GM19438 (cell line): ENCODE results near the gene TUBB2B.
"Not testable (repeated sequence)": the region's sequence is repeated elsewhere in the genome, so short reads cannot be mapped to it uniquely, and the experiment has no call there.

Experiments
- ATAC-seq: cut with Tn5 transposase; IDR thresholded peaks from one replicate; pipeline ENCODE4 v1.9.1; 2021; ENCODE audit warnings: low read depth; ENCODE audit not compliant: unreplicated experiment

TUBB2B gene

GRCh38 chr6:3193102-3193849 is 34.2 kb downstream of the TUBB2B start:
- no peak for ATAC-seq

GRCh38 chr6:3190779-3191178 is 36.7 kb downstream of the TUBB2B start:
- no peak for ATAC-seq

DNA sequence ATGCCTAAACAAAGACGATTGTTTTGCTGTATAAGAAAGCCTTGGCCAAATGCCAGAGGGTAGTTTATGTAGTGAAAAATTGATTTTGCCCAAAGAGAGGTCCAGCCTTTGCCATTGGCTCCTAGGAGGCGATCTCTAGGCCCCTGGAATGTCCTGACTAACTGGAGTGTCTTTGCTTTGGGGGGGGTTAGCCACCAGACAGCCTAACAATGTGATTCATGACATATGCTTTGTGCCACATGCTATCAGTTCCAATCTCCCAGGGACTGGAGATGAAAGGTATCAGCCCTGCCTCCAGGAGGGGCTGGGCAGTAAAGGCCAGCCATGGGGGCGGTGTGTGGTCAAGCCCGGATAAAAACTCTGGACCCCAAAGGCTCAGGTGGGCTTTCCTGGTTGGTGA is 37.4 kb downstream of the TUBB2B start:
- no peak for ATAC-seq

- not testable (repeated sequence) for ATAC-seq
Measured at GRCh38 chr6:3189192-3189591, 38.3 kb downstream of the TUBB2B start.

- ATAC-seq: no peak
Measured at GRCh38 chr6:3188262-3188661, 39.2 kb downstream of the TUBB2B start.

DNA sequence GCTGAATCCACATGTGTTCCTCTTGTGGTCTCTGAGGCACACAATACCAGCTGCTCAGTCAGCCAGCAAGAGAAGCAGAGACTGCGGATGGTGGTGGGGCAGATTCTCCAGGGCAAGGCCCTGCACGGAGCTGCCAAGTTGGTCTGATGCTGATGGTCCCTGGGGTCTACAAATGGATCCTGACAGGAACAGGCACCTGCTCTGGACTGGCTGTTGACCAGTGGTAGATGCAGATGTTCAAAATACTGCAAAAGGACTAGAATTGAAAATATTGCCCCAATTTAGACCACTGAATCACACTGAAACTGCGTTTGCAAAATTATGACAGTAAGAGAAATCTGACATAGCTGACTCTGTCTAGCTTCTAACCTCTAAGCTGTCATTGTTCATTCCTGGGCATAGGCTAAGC is 40.5 kb downstream of the TUBB2B start:
- no peak for ATAC-seq

DNA sequence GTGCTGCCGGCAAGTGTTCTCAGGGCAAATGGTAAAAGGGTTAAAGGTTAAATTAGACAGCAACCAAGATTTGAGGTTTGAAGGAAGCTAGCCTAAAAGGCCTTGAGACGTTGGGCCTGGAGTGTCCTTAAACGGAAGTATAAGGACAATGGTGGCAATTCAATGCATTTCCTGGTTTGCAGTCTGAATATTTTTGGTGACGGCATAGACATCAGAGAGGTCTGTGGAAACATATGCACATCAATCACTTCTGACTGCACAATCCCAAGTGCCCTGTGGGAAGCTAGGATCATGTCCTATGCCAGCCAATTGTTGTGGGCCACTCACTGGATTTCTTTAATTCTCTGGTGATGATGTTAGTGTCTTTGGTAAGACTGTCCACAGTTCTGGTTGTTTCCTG is 44.4 kb downstream of the TUBB2B start:
- no peak for ATAC-seq

GRCh38 chr6:3181105-3181504 is 46.3 kb downstream of the TUBB2B start:
- no peak for ATAC-seq

GRCh38 chr6:3179945-3180344 is 47.5 kb downstream of the TUBB2B start:
- ATAC-seq: not testable (repeated sequence)

DNA sequence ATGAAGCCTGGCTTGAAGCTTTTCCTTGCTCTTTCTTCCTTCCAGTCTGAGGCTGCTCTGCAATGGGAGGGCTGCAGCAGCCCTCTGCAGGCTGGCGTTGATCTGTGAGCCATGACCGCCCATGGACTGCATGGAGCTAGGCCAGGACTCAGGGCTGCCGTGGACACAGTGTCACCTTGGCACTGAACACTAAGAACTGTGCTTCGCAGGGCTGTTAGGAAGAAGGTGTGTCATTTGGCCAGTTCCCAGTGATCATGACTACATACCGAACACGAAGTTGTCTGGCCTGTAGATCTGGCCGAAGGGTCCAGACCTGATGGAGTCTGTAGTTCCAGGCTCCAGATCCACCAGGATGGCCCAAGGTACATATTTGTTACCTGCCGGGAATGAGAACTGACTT is 48.8 kb downstream of the TUBB2B start:
- not testable (repeated sequence) for ATAC-seq

DNA sequence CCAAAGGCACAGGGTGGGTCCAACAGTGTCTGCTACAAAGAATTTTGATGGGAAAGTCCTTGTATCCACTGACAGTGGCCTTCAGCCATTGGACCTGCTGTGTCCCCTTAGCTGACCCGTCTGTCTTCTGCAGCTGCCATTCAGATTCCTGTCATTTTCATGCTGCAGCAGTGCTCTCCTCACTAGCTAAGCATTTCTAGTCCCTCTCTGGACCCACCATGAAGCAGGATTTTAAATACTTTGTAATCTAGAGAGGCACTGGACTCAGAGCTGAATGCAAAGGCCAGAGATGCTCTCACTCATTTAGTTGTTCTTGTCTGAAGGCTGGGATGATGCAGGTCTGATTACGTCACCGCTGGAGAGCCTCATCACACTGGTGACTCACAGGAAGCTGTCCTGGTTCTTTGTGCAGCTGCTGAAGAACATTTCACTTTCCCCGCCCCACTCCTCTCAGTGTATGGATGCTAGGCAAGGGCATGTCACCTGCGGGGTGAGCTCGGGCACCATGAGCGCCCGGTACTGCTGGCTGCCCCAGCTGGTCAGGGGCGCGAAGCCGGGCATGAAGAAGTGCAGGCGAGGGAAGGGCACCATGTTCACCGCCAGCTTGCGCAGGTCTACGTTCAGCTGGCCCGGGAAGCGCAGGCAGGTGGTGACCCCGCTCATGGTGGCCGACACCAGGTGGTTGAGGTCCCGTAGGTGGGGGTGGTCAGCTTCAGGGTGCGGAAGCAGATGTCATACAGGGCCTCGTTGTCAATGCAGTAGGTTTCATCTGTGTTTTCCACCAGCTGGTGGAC is 50.7 kb downstream of the TUBB2B start:
- ATAC-seq: no peak

DNA sequence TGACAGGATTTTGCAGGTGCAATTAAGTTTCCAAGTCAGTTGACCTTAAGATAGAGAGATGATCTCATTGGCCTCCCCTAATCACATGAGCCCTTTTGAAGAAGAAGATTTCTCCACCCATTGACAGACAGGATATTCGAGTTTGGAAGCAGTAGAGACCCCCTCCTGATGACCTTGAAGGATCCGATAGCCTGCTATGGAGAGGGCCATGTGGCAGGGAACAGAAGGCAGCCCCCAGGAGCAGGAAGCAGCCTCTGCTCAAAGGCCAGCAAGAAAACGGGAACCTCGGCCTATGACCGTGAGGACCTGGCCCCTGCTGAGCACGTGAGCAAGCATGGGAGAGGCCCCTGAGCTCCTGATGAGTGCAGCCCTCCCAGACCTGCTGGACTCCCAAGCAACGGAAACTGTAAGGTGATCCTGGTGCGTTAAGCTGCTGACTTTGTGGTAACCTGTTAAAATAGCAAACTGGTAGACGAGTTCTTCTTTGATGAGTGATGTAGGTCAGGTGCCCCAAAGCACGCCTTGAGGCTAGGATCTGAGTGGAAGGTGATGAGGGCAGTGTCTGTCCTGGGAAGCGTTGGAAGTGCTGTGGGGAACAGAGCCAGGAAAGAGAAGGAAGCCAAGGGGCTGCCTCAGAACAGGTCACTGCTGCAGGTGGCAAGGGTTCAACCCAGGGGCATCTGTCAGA is 51.6 kb downstream of the TUBB2B start:
- no peak for ATAC-seq
